Calu3 (cell line): ENCODE data around the gene ATG4A. TPM values are rescaled to one million over a fixed set of nuclear protein-coding genes. Genes with fewer than 3 reads are reported as not detected.
A peak's percentile ranks its signal among the peaks of the same experiment; 100 is the strongest.

Experiments
- BruUV-seq: library from RNA; stranded (reverse); fragments of 400-500 nt; replicated peaks from 2 replicates; lab custom pipeline; 2021; lab: Mats Ljungman, UMichigan
- CTCF ChIA-PET: fragments of 300-600 bp; sonication (Branson Sonifier 250); formaldehyde crosslinking; loops from one replicate; lab custom pipeline; 2022; ENCODE audit warnings: antibody characterized with exemption; lab: Charles Lee
- DNase-seq: peaks from one replicate; pipeline ENCODE4 v3.0.0; 2022
- H3K27ac Mint-ChIP-seq: one replicate; pipeline ENCODE4 v1.8.0; 2022; ENCODE audit warnings: mixed read lengths; ENCODE audit not compliant: unreplicated experiment
- H3K27me3 Mint-ChIP-seq: one replicate; pipeline ENCODE4 v1.8.0; 2022; ENCODE audit warnings: mixed read lengths; ENCODE audit not compliant: unreplicated experiment
- H3K36me3 Mint-ChIP-seq: one replicate; pipeline ENCODE4 v1.8.0; 2022; ENCODE audit warnings: mild to moderate bottlenecking, moderate library complexity, mixed read lengths; ENCODE audit not compliant: insufficient read depth, unreplicated experiment
- H3K4me1 Mint-ChIP-seq: one replicate; pipeline ENCODE4 v1.8.0; 2022; ENCODE audit warnings: mild to moderate bottlenecking, low read depth, mixed read lengths; ENCODE audit not compliant: unreplicated experiment
- H3K4me3 Mint-ChIP-seq: one replicate; pipeline ENCODE4 v1.8.0; 2022; ENCODE audit warnings: mild to moderate bottlenecking, low read depth, moderate library complexity, mixed read lengths; ENCODE audit not compliant: unreplicated experiment
- H3K9me3 Mint-ChIP-seq: one replicate; pipeline ENCODE4 v1.8.0; 2022; ENCODE audit warnings: low read depth, mixed read lengths; ENCODE audit not compliant: unreplicated experiment
- CTCF ChIP-seq: fragments of 200-600 bp; IDR thresholded peaks from one replicate; pipeline ENCODE4 v1.8.0; 2022; ENCODE audit warnings: antibody characterized with exemption; ENCODE audit not compliant: unreplicated experiment
- intact Hi-C: fragments of 100-400 bp; cut with micrococcal nuclease; formaldehyde crosslinking; loops from one replicate; pipeline ENCODE4 v1.10.0; 2022; ENCODE audit not compliant: unreplicated experiment
- total RNA-seq: library from RNA; stranded (reverse); gene quantifications from 2 replicates; pipeline ENCODE4 v1.2.3, GENCODE V29; 2022

The ATG4A gene
- total RNA-seq, 1 experiment from 2014 or later = 9.8 TPM

- intact Hi-C loops = no loop called here
- no TSS peak for BruUV-seq
- DNase-seq = peak; percentile 44
- Mint-ChIP-seq H3K36me3 (no peaks in the 10 kb centered on the region), H3K27me3 (no peaks in the 10 kb centered on the region), H3K27ac (no peak overlapping the region), H3K9me3 (no peaks in the 10 kb centered on the region), H3K4me1 (peaks cover 9% of the 10 kb centered on the region), H3K4me3 (no peak overlapping the region)
- CTCF ChIA-PET = no interaction called here
- TF ChIP-seq CTCF = no peak
Measured at GRCh38 chrX:108167211-108167872, 75.8 kb downstream of the ATG4A start.

GRCh38 chrX:108168961-108169740 is 77.6 kb downstream of the ATG4A start:
- H3K4me1 Mint-ChIP-seq = peaks cover 9% of the 10 kb centered on the region
- CTCF ChIA-PET = no interaction called here
- H3K36me3 Mint-ChIP-seq = no peaks in the 10 kb centered on the region
- H3K4me3 Mint-ChIP-seq = no peak overlapping the region
- no peak overlapping the region for H3K27ac Mint-ChIP-seq
- H3K9me3 Mint-ChIP-seq = no peaks in the 10 kb centered on the region
- peaks cover 8% of the 10 kb centered on the region for H3K27me3 Mint-ChIP-seq
- BruUV-seq = no TSS peak
- TF ChIP-seq CTCF = no peak
- intact Hi-C loops = no loop called here
- DNase-seq = no peak

- H3K36me3 Mint-ChIP-seq = no peaks in the 10 kb centered on the region
- peaks cover 12% of the 10 kb centered on the region for H3K27me3 Mint-ChIP-seq
- no peak for DNase-seq
- H3K4me3 Mint-ChIP-seq = no peak overlapping the region
- intact Hi-C loops = no loop called here
- H3K27ac Mint-ChIP-seq = no peak overlapping the region
- no peak for TF ChIP-seq CTCF
- CTCF ChIA-PET = no interaction called here
- H3K4me1 Mint-ChIP-seq = peaks cover 9% of the 10 kb centered on the region
- no TSS peak for BruUV-seq
- no peaks in the 10 kb centered on the region for H3K9me3 Mint-ChIP-seq
Measured at GRCh38 chrX:108169768-108170167, 78.2 kb downstream of the ATG4A start.

GRCh38 chrX:108171671-108172070 is 80.1 kb downstream of the ATG4A start:
- CTCF ChIA-PET = no interaction called here
- Mint-ChIP-seq H3K4me3 (no peak overlapping the region), H3K27ac (no peak overlapping the region), H3K9me3 (no peaks in the 10 kb centered on the region), H3K36me3 (no peaks in the 10 kb centered on the region), H3K27me3 (peaks cover 12% of the 10 kb centered on the region), H3K4me1 (peaks cover 9% of the 10 kb centered on the region)
- no TSS peak for BruUV-seq
- intact Hi-C loops = no loop called here
- no peak for DNase-seq
- TF ChIP-seq CTCF = no peak
